ENCODE results near the gene HEYL. TPM values are rescaled to one million over a fixed set of nuclear protein-coding genes. Genes with fewer than 3 reads are reported as not detected.

HEYL gene
- total and polyA plus RNA-seq, 9 of the 15 experiments (the other 6 are each of a cell fraction or from before 2014, with no cell fraction given): 0.13 to 0.89 (median 0.25) TPM

DNA sequence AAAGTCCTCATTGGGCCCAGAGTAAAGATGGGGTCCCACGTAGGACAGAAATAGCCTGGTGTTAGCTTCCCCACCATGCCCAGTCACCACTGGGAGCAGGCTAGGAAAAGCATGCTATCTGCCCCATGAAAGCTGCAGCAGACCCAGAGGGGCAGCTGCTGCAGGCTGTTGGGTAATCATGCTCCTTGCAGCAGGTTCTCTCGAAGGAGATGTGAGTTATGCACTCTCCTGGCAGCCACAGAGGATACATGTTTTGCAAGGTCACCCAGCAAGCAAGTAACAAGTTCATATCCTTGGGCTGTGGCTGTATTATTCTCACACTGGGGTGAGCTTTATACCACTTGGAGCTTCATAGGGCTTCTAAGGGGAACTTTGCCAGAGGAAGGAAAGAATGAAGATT is 9.1 kb upstream of the HEYL start:
- no peaks in the 10 kb centered on the region for H3K9me1 ChIP-seq (ENCODE audit: control insufficient read depth, insufficient read depth, low read length)
- POLR2A ChIA-PET: interaction anchor here (0.9 to 2.5 kb wide), 5 partner anchors 10 to 22 kb away, joined by 3 to 12 read pairs (median 5); partner anchors contain the start of gene HEYL
- WGBS (ENCODE audit: insufficient coverage, low coverage, missing lambda C conversion rate): 0% methylated on average over 2 of the region's 2 CpGs
- CTCF ChIA-PET (ENCODE audit: low intra/inter-chr PET ratio): no interaction called here
- BruUV-seq (replicated peaks): no TSS peak
- H3K4me1 ChIP-seq (replicated peaks in 1 of 2; ENCODE audit: control insufficient read depth in 2 of 2, insufficient read depth in 2 of 2, low read length in 2 of 2): peaks cover 5 to 8% of the 10 kb centered on the region in 2 experiments; a peak in 3 of 5 replicates
- FAIRE-seq: no peak
- H3K9ac ChIP-seq (ENCODE audit: insufficient read depth in 1 of 2, low read depth in 2 of 2, low read length in 2 of 2): peak overlapping the region in 1 of 2 experiments; percentile 46; a peak in 1 of 4 replicates
- TF ChIP-seq ZBTB1 (CRISPR knock-in tag; IDR thresholded peaks at IDR 0.05; ENCODE audit: borderline replicate concordance, low read depth): no peak
- TF ChIP-seq ZNF431 (CRISPR knock-in tag; IDR thresholded peaks at IDR 0.05): no peak
- in situ Hi-C loops (cut with MboI) (no loop called here), intact Hi-C loops (cut with micrococcal nuclease) (no loop called here)
- H3K4me3 ChIP-seq: no peak overlapping the region
- H3K36me3 ChIP-seq (ENCODE audit: control insufficient read depth, insufficient read depth, low read length): no peaks in the 10 kb centered on the region
- no peak overlapping the region for H2AFZ ChIP-seq (ENCODE audit: low read depth, low read length)
- H4K20me1 ChIP-seq (replicated peaks; ENCODE audit: control insufficient read depth, insufficient read depth, low read length): 0 out of 2 replicates have a peak, but pooled peaks cover 4% of the 10 kb centered on the region
- H3K27ac ChIP-seq (ENCODE audit: extremely low read depth, low read depth, low read length): no peak overlapping the region
- peaks cover 9 to 42% of the 10 kb centered on the region in 2 experiments; a peak in 4 of 5 replicates for H3K27me3 ChIP-seq (ENCODE audit: control insufficient read depth in 2 of 2, insufficient read depth in 2 of 2, low read length in 2 of 2)
- H3K79me2 ChIP-seq (ENCODE audit: control insufficient read depth, insufficient read depth, low read length): no peaks in the 10 kb centered on the region
- no peak for DNase-seq (ENCODE audit: extremely low read depth in 1 of 4, low spot score in 3 of 4)
- H3K9me3 ChIP-seq (replicated peaks; ENCODE audit: control insufficient read depth, insufficient read depth, low read depth, low read length): no peaks in the 10 kb centered on the region
- ATAC-seq: no peak
- no peak overlapping the region for H3K4me2 ChIP-seq (ENCODE audit: insufficient read depth, low read length)

DNA sequence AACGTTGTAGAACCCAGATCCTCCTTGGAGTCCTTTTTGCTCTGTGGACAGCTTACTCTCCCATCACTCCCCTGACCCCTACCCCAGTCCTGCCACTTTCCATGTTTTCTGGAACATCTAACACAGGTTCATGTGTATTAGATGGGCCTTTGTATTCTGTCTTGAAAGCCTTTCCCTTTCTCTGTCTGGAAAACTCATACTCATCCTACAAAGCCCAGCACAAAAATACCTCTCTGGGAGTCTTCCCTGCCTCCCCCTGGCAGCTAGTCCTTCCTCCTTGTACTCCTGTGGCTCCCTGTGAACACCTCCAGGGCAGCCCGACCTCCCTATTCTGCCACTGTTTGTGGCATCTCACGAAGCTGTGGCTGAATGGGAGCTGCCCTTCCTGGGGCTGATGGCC is 7.8 kb upstream of the HEYL start:
- ATAC-seq (no peak), FAIRE-seq (no peak), DNase-seq (ENCODE audit: extremely low read depth in 1 of 4, low spot score in 3 of 4) (no peak)
- 0% methylated on average over 3 of the region's 3 CpGs for WGBS (ENCODE audit: insufficient coverage, low coverage, missing lambda C conversion rate)
- no peaks in the 10 kb centered on the region for H3K36me3 ChIP-seq (ENCODE audit: control insufficient read depth, insufficient read depth, low read length)
- H3K9me1 ChIP-seq (ENCODE audit: control insufficient read depth, insufficient read depth, low read length): no peaks in the 10 kb centered on the region
- peaks cover 9 to 37% of the 10 kb centered on the region in 2 experiments; a peak in 4 of 5 replicates for H3K27me3 ChIP-seq (ENCODE audit: control insufficient read depth in 2 of 2, insufficient read depth in 2 of 2, low read length in 2 of 2)
- no peaks in the 10 kb centered on the region for H3K79me2 ChIP-seq (ENCODE audit: control insufficient read depth, insufficient read depth, low read length)
- no peak overlapping the region for H3K4me2 ChIP-seq (ENCODE audit: insufficient read depth, low read length)
- CTCF ChIA-PET (ENCODE audit: low intra/inter-chr PET ratio): no interaction called here
- TF ChIP-seq PRPF4 (IDR thresholded peaks at IDR 0.05; ENCODE audit: insufficient read depth, low read depth, low read length, poor library complexity, severe bottlenecking) (no peak), ETV5 (CRISPR knock-in tag; IDR thresholded peaks at IDR 0.05; ENCODE audit: low read depth) (no peak)
- in situ Hi-C loops (cut with MboI): no loop called here
- H3K9me3 ChIP-seq (replicated peaks; ENCODE audit: control insufficient read depth, insufficient read depth, low read depth, low read length): no peaks in the 10 kb centered on the region
- H3K9ac ChIP-seq (ENCODE audit: insufficient read depth in 1 of 2, low read depth in 2 of 2, low read length in 2 of 2): no peak overlapping the region
- no TSS peak for BruUV-seq (replicated peaks)
- POLR2A ChIA-PET: interaction anchor here (0.6 to 2.5 kb wide), 10 partner anchors 8 to 408 kb away, joined by 3 to 12 read pairs (median 3); partner anchors contain the start of genes HEYL and HPCAL4
- 0 out of 2 replicates have a peak, but pooled peaks cover 4% of the 10 kb centered on the region for H4K20me1 ChIP-seq (replicated peaks; ENCODE audit: control insufficient read depth, insufficient read depth, low read length)
- no peak overlapping the region for H3K4me3 ChIP-seq
- peaks cover 5 to 8% of the 10 kb centered on the region in 2 experiments; a peak in 3 of 5 replicates for H3K4me1 ChIP-seq (replicated peaks in 1 of 2; ENCODE audit: control insufficient read depth in 2 of 2, insufficient read depth in 2 of 2, low read length in 2 of 2)
- no peak overlapping the region for H2AFZ ChIP-seq (ENCODE audit: low read depth, low read length)
- intact Hi-C loops (cut with micrococcal nuclease): no loop called here
- no peak overlapping the region for H3K27ac ChIP-seq (ENCODE audit: extremely low read depth, low read depth, low read length)

Data from K562 (cell line).